ENCODE measurements around the gene ASH1L. TPM values are rescaled to one million over a fixed set of nuclear protein-coding genes. Genes with fewer than 3 reads are reported as not detected.

Gene ASH1L
- total RNA-seq, 2 donors from 2014 or later, result 40.3 to 47.2 TPM

GRCh38 chr1:155478270-155478852 lies 84.2 kb downstream of the ASH1L start:
- H3K4me1 Mint-ChIP-seq (ENCODE audit: low read depth), result peaks cover 16% of the 10 kb centered on the region
- H3K4me3 Mint-ChIP-seq, result no peak overlapping the region
- peaks cover 17 to 39% of the 10 kb centered on the region in 2 donors for H3K36me3 Mint-ChIP-seq (ENCODE audit: insufficient read depth in 2 of 2)
- H3K27ac Mint-ChIP-seq, result no peak overlapping the region
- no peaks in the 10 kb centered on the region for H3K27me3 Mint-ChIP-seq (ENCODE audit: low read depth)
- peaks cover 0 to 2% of the 10 kb centered on the region in 2 donors for H3K9me3 Mint-ChIP-seq
- ATAC-seq (replicated peaks in 1 of 2) (no peak), DNase-seq (no peak)

DNA sequence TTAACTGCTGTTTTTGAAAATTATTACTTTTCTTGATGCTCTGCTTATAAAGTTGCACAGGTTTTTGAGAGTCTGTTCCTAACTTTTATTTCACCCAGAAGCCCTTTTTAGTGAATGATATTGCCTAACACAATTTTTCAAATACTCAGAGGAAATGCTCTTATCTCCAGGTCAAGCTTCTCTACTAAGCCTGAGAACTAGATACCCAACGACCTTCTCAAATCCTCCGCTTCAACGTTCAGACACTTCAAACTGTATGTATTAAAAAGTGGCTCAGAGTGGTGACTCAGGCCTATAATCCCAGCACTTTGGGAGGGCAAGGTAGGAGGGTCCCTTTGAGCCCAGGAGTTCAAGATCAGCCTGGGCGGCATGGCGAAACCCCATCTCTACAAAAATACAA lies 88.5 kb downstream of the ASH1L start:
- H3K4me1 Mint-ChIP-seq (ENCODE audit: low read depth), result peaks cover 15% of the 10 kb centered on the region
- ATAC-seq (replicated peaks in 1 of 2) (no peak), DNase-seq (no peak)
- no peak overlapping the region for H3K4me3 Mint-ChIP-seq
- H3K27me3 Mint-ChIP-seq (ENCODE audit: low read depth), result no peaks in the 10 kb centered on the region
- H3K27ac Mint-ChIP-seq, result no peak overlapping the region
- H3K9me3 Mint-ChIP-seq, result peaks cover 8% of the 10 kb centered on the region in 2 donors
- H3K36me3 Mint-ChIP-seq (ENCODE audit: insufficient read depth in 2 of 2), result peaks cover 20 to 35% of the 10 kb centered on the region in 2 donors

- DNase-seq (no peak), ATAC-seq (replicated peaks in 1 of 2) (no peak)
- peaks cover 8% of the 10 kb centered on the region in 2 donors for H3K9me3 Mint-ChIP-seq
- H3K36me3 Mint-ChIP-seq (ENCODE audit: insufficient read depth in 2 of 2), result peaks cover 20 to 35% of the 10 kb centered on the region in 2 donors
- H3K4me1 Mint-ChIP-seq (ENCODE audit: low read depth), result peaks cover 17% of the 10 kb centered on the region
- no peak overlapping the region for H3K27ac Mint-ChIP-seq
- no peak overlapping the region for H3K4me3 Mint-ChIP-seq
- H3K27me3 Mint-ChIP-seq (ENCODE audit: low read depth), result no peaks in the 10 kb centered on the region
Measured at GRCh38 chr1:155473151-155473821, 89.3 kb downstream of the ASH1L start.

GRCh38 chr1:155472491-155473083 lies 90.0 kb downstream of the ASH1L start:
- H3K9me3 Mint-ChIP-seq, result peaks cover 8% of the 10 kb centered on the region in 2 donors
- no peak overlapping the region for H3K27ac Mint-ChIP-seq
- no peak overlapping the region for H3K4me3 Mint-ChIP-seq
- no peak for ATAC-seq (replicated peaks in 1 of 2)
- H3K36me3 Mint-ChIP-seq (ENCODE audit: insufficient read depth in 2 of 2), result peaks cover 20 to 35% of the 10 kb centered on the region in 2 donors
- DNase-seq, result no peak
- H3K4me1 Mint-ChIP-seq (ENCODE audit: low read depth), result peaks cover 19% of the 10 kb centered on the region
- no peaks in the 10 kb centered on the region for H3K27me3 Mint-ChIP-seq (ENCODE audit: low read depth)

GRCh38 chr1:155471891-155472290 lies 90.7 kb downstream of the ASH1L start:
- ATAC-seq (replicated peaks in 1 of 2) (no peak), DNase-seq (no peak)
- H3K27me3 Mint-ChIP-seq (ENCODE audit: low read depth), result no peaks in the 10 kb centered on the region
- H3K27ac Mint-ChIP-seq, result no peak overlapping the region
- H3K36me3 Mint-ChIP-seq (ENCODE audit: insufficient read depth in 2 of 2), result peaks cover 20 to 35% of the 10 kb centered on the region in 2 donors
- peaks cover 8% of the 10 kb centered on the region in 2 donors for H3K9me3 Mint-ChIP-seq
- H3K4me3 Mint-ChIP-seq, result no peak overlapping the region
- peaks cover 26% of the 10 kb centered on the region for H3K4me1 Mint-ChIP-seq (ENCODE audit: low read depth)

DNA sequence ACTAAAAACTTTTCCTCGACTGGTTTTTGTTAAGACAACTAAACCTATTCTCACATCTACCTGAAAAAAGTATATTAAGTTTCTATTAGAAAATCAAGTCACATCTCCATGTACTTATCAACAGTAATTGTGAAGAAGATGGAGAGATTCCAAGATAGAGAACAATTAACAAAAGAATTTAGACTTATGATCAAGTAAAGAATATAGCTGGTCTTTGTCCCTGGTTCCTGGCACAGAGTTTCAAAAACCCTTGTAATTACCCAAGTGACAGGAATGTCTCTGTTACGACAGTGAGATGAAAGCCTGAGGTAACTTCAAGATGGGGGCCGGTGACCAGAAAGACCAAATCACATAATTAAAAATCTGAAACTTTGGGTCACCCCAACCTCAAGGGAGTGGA lies 91.6 kb downstream of the ASH1L start:
- H3K27me3 Mint-ChIP-seq (ENCODE audit: low read depth), result no peaks in the 10 kb centered on the region
- no peak overlapping the region for H3K4me3 Mint-ChIP-seq
- peaks cover 8% of the 10 kb centered on the region in 2 donors for H3K9me3 Mint-ChIP-seq
- H3K4me1 Mint-ChIP-seq (ENCODE audit: low read depth), result peaks cover 35% of the 10 kb centered on the region
- DNase-seq (no peak), ATAC-seq (replicated peaks in 1 of 2) (no peak)
- H3K36me3 Mint-ChIP-seq (ENCODE audit: insufficient read depth in 2 of 2), result peaks cover 20 to 35% of the 10 kb centered on the region in 2 donors
- H3K27ac Mint-ChIP-seq, result no peak overlapping the region

- H3K36me3 Mint-ChIP-seq (ENCODE audit: insufficient read depth in 2 of 2), result peaks cover 9 to 17% of the 10 kb centered on the region in 2 donors
- no peak for ATAC-seq (replicated peaks in 1 of 2)
- peak overlapping the region; percentile 22 to 32 for H3K4me3 Mint-ChIP-seq
- H3K27me3 Mint-ChIP-seq (ENCODE audit: low read depth), result no peaks in the 10 kb centered on the region
- DNase-seq, result no peak
- peaks cover 50% of the 10 kb centered on the region for H3K4me1 Mint-ChIP-seq (ENCODE audit: low read depth)
- H3K9me3 Mint-ChIP-seq, result peaks cover 3 to 5% of the 10 kb centered on the region in 2 donors
- peak overlapping the region; percentile 75 for H3K27ac Mint-ChIP-seq
Measured at GRCh38 chr1:155466996-155467395, 95.6 kb downstream of the ASH1L start.

DNA sequence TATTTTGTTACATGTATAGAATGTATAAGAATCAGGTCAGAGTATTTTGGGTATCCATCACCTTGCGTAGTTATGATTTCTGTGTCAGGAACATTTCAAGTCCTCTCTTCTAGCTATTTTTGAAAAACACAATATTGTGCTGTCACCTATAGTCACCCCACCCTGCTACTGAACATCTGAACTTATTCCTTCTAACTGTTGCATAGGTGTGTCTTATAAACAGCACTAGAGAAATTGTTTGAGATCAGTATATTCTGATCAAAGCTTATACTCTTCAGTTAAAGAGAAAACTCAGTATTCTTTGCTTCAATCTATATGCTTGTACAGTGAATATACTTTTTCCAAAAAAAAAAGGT lies 96.0 kb downstream of the ASH1L start:
- H3K27me3 Mint-ChIP-seq (ENCODE audit: low read depth), result no peaks in the 10 kb centered on the region
- no peak overlapping the region for H3K27ac Mint-ChIP-seq
- peaks cover 1 to 3% of the 10 kb centered on the region in 2 donors for H3K9me3 Mint-ChIP-seq
- H3K36me3 Mint-ChIP-seq (ENCODE audit: insufficient read depth in 2 of 2), result peaks cover 7 to 13% of the 10 kb centered on the region in 2 donors
- ATAC-seq (replicated peaks in 1 of 2) (peak; percentile 15 to 24), DNase-seq (no peak)
- H3K4me3 Mint-ChIP-seq, result peak overlapping the region in 1 of 2 donors; percentile 35
- peaks cover 50% of the 10 kb centered on the region for H3K4me1 Mint-ChIP-seq (ENCODE audit: low read depth)

GRCh38 chr1:155463865-155464650 lies 98.5 kb downstream of the ASH1L start:
- H3K4me3 Mint-ChIP-seq, result no peak overlapping the region
- H3K4me1 Mint-ChIP-seq (ENCODE audit: low read depth), result peaks cover 49% of the 10 kb centered on the region
- ATAC-seq (replicated peaks in 1 of 2) (peak in 1 of 2 donors; percentile 25), DNase-seq (no peak)
- no peaks in the 10 kb centered on the region for H3K27me3 Mint-ChIP-seq (ENCODE audit: low read depth)
- H3K36me3 Mint-ChIP-seq (ENCODE audit: insufficient read depth in 2 of 2), result peaks cover 3 to 7% of the 10 kb centered on the region in 2 donors
- peak overlapping the region; percentile 89 for H3K27ac Mint-ChIP-seq
- no peaks in the 10 kb centered on the region for H3K9me3 Mint-ChIP-seq

- Mint-ChIP-seq H3K9me3 (no peaks in the 10 kb centered on the region), H3K4me1 (ENCODE audit: low read depth) (peaks cover 25% of the 10 kb centered on the region), H3K27me3 (ENCODE audit: low read depth) (no peaks in the 10 kb centered on the region), H3K27ac (no peak overlapping the region), H3K4me3 (no peak overlapping the region), H3K36me3 (ENCODE audit: insufficient read depth in 2 of 2) (peaks cover 3 to 10% of the 10 kb centered on the region in 2 donors)
- DNase-seq (no peak), ATAC-seq (replicated peaks in 1 of 2) (no peak)
Measured at GRCh38 chr1:155458111-155458510, 104.5 kb downstream of the ASH1L start.

DNA sequence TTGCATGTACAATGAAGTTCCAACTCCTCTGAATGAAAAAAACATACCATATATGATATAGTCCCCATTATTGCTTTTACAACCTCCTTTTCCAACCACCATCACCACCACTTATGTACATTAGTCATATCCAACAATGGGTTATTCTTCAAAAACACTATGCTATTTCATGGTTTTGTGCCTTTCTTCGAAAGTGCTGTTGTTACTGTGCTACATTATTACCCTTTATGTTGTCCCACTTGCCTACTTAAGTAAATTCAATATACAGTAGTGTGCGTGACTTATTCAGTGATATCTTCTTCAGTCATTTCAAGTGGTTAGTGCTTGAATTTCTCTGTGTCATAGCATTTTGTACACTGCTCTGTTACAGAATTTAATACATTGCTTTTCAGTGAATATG lies 105.3 kb downstream of the ASH1L start:
- Mint-ChIP-seq H3K4me1 (ENCODE audit: low read depth) (peaks cover 25% of the 10 kb centered on the region), H3K9me3 (no peaks in the 10 kb centered on the region), H3K4me3 (no peak overlapping the region), H3K27ac (peak overlapping the region; percentile 54), H3K36me3 (ENCODE audit: insufficient read depth in 2 of 2) (peaks cover 3 to 10% of the 10 kb centered on the region in 2 donors), H3K27me3 (ENCODE audit: low read depth) (no peaks in the 10 kb centered on the region)
- no peak for ATAC-seq (replicated peaks in 1 of 2)
- DNase-seq, result no peak

DNA sequence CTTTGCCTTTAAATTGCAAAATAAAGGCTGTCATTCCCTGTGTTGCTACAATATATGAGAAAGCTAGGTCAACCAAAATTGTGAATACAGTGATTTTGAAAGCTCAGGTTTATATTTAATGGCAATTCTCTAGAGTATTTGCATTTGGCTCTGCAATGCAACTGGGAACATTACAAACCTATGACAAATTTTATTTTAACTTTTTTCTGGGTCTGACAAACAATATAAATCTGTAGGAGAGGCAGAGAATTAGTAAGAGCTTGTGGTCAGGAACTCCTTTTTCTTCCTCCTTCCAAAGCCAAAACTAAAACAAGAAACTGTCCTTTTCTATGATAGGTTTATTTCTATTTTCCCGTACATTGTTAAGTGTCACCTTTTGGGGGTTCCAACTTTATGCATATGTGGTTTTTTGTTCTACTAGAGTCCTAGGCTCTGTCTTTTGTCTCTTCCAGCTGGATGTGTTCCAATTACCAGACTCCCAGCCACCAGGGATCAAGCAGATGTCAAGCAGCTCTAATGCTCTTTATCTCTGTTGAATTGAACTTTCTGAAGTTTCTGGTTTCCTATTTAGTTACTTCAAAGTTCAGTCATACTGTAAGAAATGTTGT lies 106.9 kb downstream of the ASH1L start:
- Mint-ChIP-seq H3K9me3 (no peaks in the 10 kb centered on the region), H3K4me3 (no peak overlapping the region), H3K27me3 (ENCODE audit: low read depth) (no peaks in the 10 kb centered on the region), H3K27ac (no peak overlapping the region), H3K4me1 (ENCODE audit: low read depth) (peaks cover 17% of the 10 kb centered on the region), H3K36me3 (ENCODE audit: insufficient read depth in 2 of 2) (peaks cover 3 to 10% of the 10 kb centered on the region in 2 donors)
- no peak for DNase-seq
- ATAC-seq (replicated peaks in 1 of 2), result no peak
